ENCODE data around the gene PLA2G4E.

GRCh38 chr15:42042602-42043400 lies 22.0 kb upstream of the PLA2G4E start:
- no peak for TF ChIP-seq CTCF (IDR thresholded peaks at IDR 0.05 in 2 of 3, conservative IDR thresholded peaks at IDR 0.05 in 1 of 3; ENCODE audit: borderline replicate concordance in 1 of 3, insufficient read depth in 1 of 3, low read depth in 2 of 3, low read length in 2 of 3)
- TF ChIP-seq SIN3A (IDR thresholded peaks at IDR 0.05; ENCODE audit: low read depth), result no peak
- no peak for TF ChIP-seq CEBPB (IDR thresholded peaks at IDR 0.05; ENCODE audit: low read depth)
- no peak for TF ChIP-seq JUND (IDR thresholded peaks at IDR 0.05)
- no peak for TF ChIP-seq RAD21 (IDR thresholded peaks at IDR 0.05; ENCODE audit: low read depth)
- no peak for TF ChIP-seq POLR2AphosphoS5 (IDR thresholded peaks at IDR 0.05; ENCODE audit: low read depth, low read length)
- TF ChIP-seq EZH2phosphoT487 (IDR thresholded peaks at IDR 0.05; ENCODE audit: borderline replicate concordance), result no peak
- no peak for TF ChIP-seq POLR2A (IDR thresholded peaks at IDR 0.05; ENCODE audit: borderline replicate concordance, extremely low read depth, insufficient read depth, insufficient read length)
- TF ChIP-seq ATF3 (IDR thresholded peaks at IDR 0.05), result no peak
- TF ChIP-seq MAX (IDR thresholded peaks at IDR 0.05), result no peak
- no peak for TF ChIP-seq EZH2 (IDR thresholded peaks at IDR 0.05)
- no peak for TF ChIP-seq ELF1 (IDR thresholded peaks at IDR 0.05; ENCODE audit: borderline replicate concordance, low read depth)
- no peak for TF ChIP-seq REST (IDR thresholded peaks at IDR 0.05; ENCODE audit: low read depth)

Data from HCT116 (cell line).